T-cell (primary cell): ENCODE results near the gene LSM5. TPM values are rescaled to one million over a fixed set of nuclear protein-coding genes. Genes with fewer than 3 reads are reported as not detected.
"Not testable (repeated sequence)": the region's sequence is repeated elsewhere in the genome, so short reads cannot be mapped to it uniquely, and the experiment has no call there.

ENCODE experiments used
- ATAC-seq, 4 experiments: fragments of 200-7000 bp in 3 of 4; fragments of 150-1000 bp in 1 of 4; cut with Tn5 transposase; replicated peaks in 1 of 4; 1 replicate in 3 of 4; 2 replicates in 1 of 4; pipeline ENCODE4 v1.10.0; 2021; ENCODE audit warnings: moderate library complexity in 3 of 4, mild to moderate bottlenecking in 2 of 4, moderate number of reproducible peaks in 1 of 4
- CTCF ChIA-PET, 2 donors: fragments of 300-600 bp; sonication (Branson Sonifier 250); formaldehyde crosslinking; loops; one replicate each; lab custom pipeline; 2022; ENCODE audit warnings: antibody characterized with exemption in 2 of 2; lab: Charles Lee
- POLR2A ChIA-PET, 2 donors: fragments of 300-600 bp; sonication (Branson Sonifier 250); formaldehyde crosslinking; loops; one replicate each; lab custom pipeline; 2022; ENCODE audit warnings: antibody characterized with exemption in 2 of 2; lab: Charles Lee
- DNase-seq, 35 experiments: peaks; one replicate each; pipeline versions ENCODE4 v3.0.0 to v3.0.0-alpha.2; 2013 to 2023
- H3K27ac ChIP-seq: one replicate; pipeline ENCODE4 v1.5.1; 2013; ENCODE audit warnings: low read length
- H3K27me3 ChIP-seq, 2 experiments: replicated peaks in 1 of 2; 1 replicate in 1 of 2; 2 replicates in 1 of 2; pipeline versions ENCODE4 v1.6.1 to v1.7.0; 2013; ENCODE audit warnings: low read length in 1 of 2, mixed read lengths in 1 of 2; ENCODE audit not compliant: control insufficient read depth in 2 of 2, insufficient read depth in 2 of 2; ENCODE audit errors: extremely low read depth in 1 of 2
- H3K36me3 ChIP-seq, 2 donors: 1 replicate in 1 of 2; 2 replicates in 1 of 2; pipeline versions ENCODE4 v1.6.1 to v1.7.0; 2013; ENCODE audit warnings: low read length in 1 of 2; ENCODE audit not compliant: control insufficient read depth in 2 of 2, insufficient read depth in 1 of 2; ENCODE audit errors: extremely low read depth in 1 of 2
- H3K4me1 ChIP-seq, 2 experiments: 1 replicate in 1 of 2; 2 replicates in 1 of 2; pipeline versions ENCODE4 v1.6.1 to v1.7.0; 2013; ENCODE audit warnings: low read length in 2 of 2, mixed read lengths in 1 of 2; ENCODE audit not compliant: insufficient read depth in 2 of 2, control insufficient read depth in 1 of 2; ENCODE audit errors: extremely low read depth in 1 of 2
- H3K4me3 ChIP-seq, 2 donors: 1 replicate in 1 of 2; 2 replicates in 1 of 2; pipeline versions ENCODE4 v1.5.1 to v1.7.0; 2013; ENCODE audit warnings: mild to moderate bottlenecking in 2 of 2, low read length in 1 of 2, moderate library complexity in 1 of 2; ENCODE audit not compliant: control insufficient read depth in 1 of 2; ENCODE audit errors: extremely low read depth in 1 of 2
- H3K9me3 ChIP-seq: 2 replicates; pipeline ENCODE4 v1.7.0; 2013
- H3K27ac Mint-ChIP-seq, 2 donors: one replicate each; pipeline ENCODE4 v1.8.0; 2020 to 2021; ENCODE audit warnings: mild to moderate bottlenecking in 2 of 2, mixed read lengths in 2 of 2
- H3K27me3 Mint-ChIP-seq, 2 donors: one replicate each; pipeline ENCODE4 v1.8.0; 2021 to 2022; ENCODE audit warnings: mixed read lengths in 2 of 2
- H3K36me3 Mint-ChIP-seq: one replicate; pipeline ENCODE4 v1.8.0; 2021; ENCODE audit warnings: mixed read lengths
- H3K4me1 Mint-ChIP-seq, 3 donors: one replicate each; pipeline ENCODE4 v1.8.0; 2020 to 2022; ENCODE audit warnings: mixed read lengths in 3 of 3, mild to moderate bottlenecking in 1 of 3
- H3K4me3 Mint-ChIP-seq, 3 donors: one replicate each; pipeline ENCODE4 v1.8.0; 2020 to 2022; ENCODE audit warnings: mild to moderate bottlenecking in 3 of 3, mixed read lengths in 3 of 3, moderate library complexity in 3 of 3
- H3K9me3 Mint-ChIP-seq, 3 donors: one replicate each; pipeline ENCODE4 v1.8.0; 2020 to 2022; ENCODE audit warnings: mixed read lengths in 3 of 3
- WGBS: methylation state at CpG from one replicate; pipeline ENCODE4 v1.1.5; 2013; ENCODE audit warnings: missing lambda C conversion rate; ENCODE audit not compliant: insufficient coverage; 5-methylcytosine and 5-hydroxymethylcytosine counted together
- total RNA-seq, 35 experiments: library from RNA in 6 of 35; stranded (reverse) in 6 of 35; fragments of 120-200 nt in 1 of 35; gene quantifications; one replicate each; pipeline versions ENCODE4 v1.2.1 to v1.2.4 and lab custom pipeline; 2013 to 2026

LSM5 gene
- total RNA-seq, 5 donors from 2014 or later (not counting 1 experiment from before 2014, with no cell fraction given): 26.7 to 31.6 (median 29.3) TPM

- Mint-ChIP-seq H3K4me3 (peak overlapping the region; percentile 1 to 43 (median 32)), H3K27ac (peak overlapping the region; percentile 34 to 63), H3K9me3 (no peaks in the 10 kb centered on the region), H3K4me1 (peaks cover 60 to 66% (median 63%) of the 10 kb centered on the region in 3 donors), H3K27me3 (no peaks in the 10 kb centered on the region), H3K36me3 (peaks cover 11% of the 10 kb centered on the region)
- no CpG with 5 or more reads among the region's 1 CpG for WGBS
- no peak for ATAC-seq
- H3K4me3 ChIP-seq: no peak overlapping the region
- H3K27me3 ChIP-seq: no peaks in the 10 kb centered on the region
- ChIA-PET CTCF (interaction anchor here in 1 of 2 donors (0.6 to 1.2 kb wide), 2 partner anchors 16 to 154 kb away, joined by 3 read pairs; no protein-coding TSS in a partner anchor), POLR2A (no interaction called here)
- H3K36me3 ChIP-seq: peaks cover 0 to 5% of the 10 kb centered on the region in 2 donors
- no peak for DNase-seq
- H3K27ac ChIP-seq: no peak overlapping the region
- H3K9me3 ChIP-seq: no peaks in the 10 kb centered on the region
- H3K4me1 ChIP-seq: peaks cover 12 to 22% of the 10 kb centered on the region in 2 experiments
These were observed 10.8 kb upstream of the LSM5 start for GRCh38 chr7:32500922-32501341.

DNA sequence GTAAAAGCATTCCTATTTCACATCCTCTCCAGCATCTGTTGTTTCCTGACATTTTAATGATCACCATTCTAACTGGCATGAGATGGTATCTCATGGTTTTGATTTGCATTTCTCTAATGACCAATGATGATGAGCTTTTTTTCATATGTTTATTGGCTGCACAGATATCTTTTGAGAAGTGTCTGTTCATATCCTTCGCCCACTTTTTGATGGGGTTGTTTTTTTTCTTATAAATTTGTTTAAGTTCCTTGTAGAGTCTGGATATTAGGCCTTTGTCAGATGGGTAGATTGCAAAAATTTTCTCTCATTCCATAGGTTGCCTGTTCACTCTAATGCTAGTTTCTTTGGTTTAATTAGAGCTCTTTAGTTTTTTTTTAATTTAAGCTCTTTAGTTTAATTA lies 10.0 kb upstream of the LSM5 start:
- H3K27ac ChIP-seq, H3K27me3 ChIP-seq, ATAC-seq, H3K27me3 Mint-ChIP-seq, H3K9me3 ChIP-seq, H3K4me3 ChIP-seq, H3K9me3 Mint-ChIP-seq, H3K27ac Mint-ChIP-seq, DNase-seq, H3K36me3 ChIP-seq, POLR2A ChIA-PET: not testable (repeated sequence)
- peaks cover 12 to 22% of the 10 kb centered on the region in 2 experiments for H3K4me1 ChIP-seq
- peaks cover 59 to 63% (median 61%) of the 10 kb centered on the region in 3 donors for H3K4me1 Mint-ChIP-seq
- CTCF ChIA-PET: interaction anchor here in 1 of 2 donors (0.6 to 1.2 kb wide), 3 partner anchors 10 to 154 kb away, joined by 3 to 4 read pairs (median 3); partner anchors contain the start of gene LSM5
- H3K4me3 Mint-ChIP-seq: peak overlapping the region in 1 of 3 donors; percentile 32
- peaks cover 11% of the 10 kb centered on the region for H3K36me3 Mint-ChIP-seq
- no CpG with 5 or more reads among the region's 1 CpG for WGBS

DNA sequence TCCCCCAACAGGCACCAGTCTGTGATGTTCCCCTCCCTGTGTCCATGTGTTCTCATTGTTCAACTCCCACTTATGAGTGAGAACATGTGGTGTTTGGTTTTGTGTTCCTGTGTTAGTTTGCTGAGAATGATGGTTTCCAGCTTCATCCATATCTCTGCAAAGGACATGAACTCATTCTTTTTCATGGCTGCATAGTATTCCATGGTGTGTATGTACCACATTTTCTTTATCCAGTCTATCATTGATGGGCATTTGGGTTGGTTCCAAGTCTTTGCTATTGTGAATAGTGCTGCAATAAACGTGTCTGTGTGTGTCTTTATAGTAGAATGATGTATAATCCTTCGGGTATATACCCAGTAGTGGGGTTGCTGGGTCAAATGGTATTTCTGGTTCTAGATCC lies 9.6 kb upstream of the LSM5 start:
- POLR2A ChIA-PET, H3K4me3 ChIP-seq, DNase-seq, H3K9me3 Mint-ChIP-seq, ATAC-seq, H3K27me3 ChIP-seq, H3K27ac Mint-ChIP-seq, H3K9me3 ChIP-seq, H3K27ac ChIP-seq, H3K36me3 ChIP-seq, H3K27me3 Mint-ChIP-seq: not testable (repeated sequence)
- H3K4me1 ChIP-seq: peaks cover 12 to 25% of the 10 kb centered on the region in 2 experiments
- CTCF ChIA-PET: interaction anchor here in 1 of 2 donors (0.8 kb wide), 1 partner anchor 10 kb away, joined by 4 read pairs; the partner anchor contains the start of gene LSM5
- no CpG with 5 or more reads among the region's 2 CpGs for WGBS
- H3K4me1 Mint-ChIP-seq: peaks cover 60 to 65% (median 64%) of the 10 kb centered on the region in 3 donors
- H3K36me3 Mint-ChIP-seq: peaks cover 11% of the 10 kb centered on the region
- H3K4me3 Mint-ChIP-seq: peak overlapping the region in 1 of 3 donors; percentile 32

- no peak for ATAC-seq
- Histone ChIP-seq H3K27me3 (no peaks in the 10 kb centered on the region), H3K4me1 (peaks cover 12 to 13% of the 10 kb centered on the region in 2 experiments), H3K9me3 (no peaks in the 10 kb centered on the region), H3K36me3 (peaks cover 0 to 5% of the 10 kb centered on the region in 2 donors), H3K4me3 (peak overlapping the region; percentile 60 to 68), H3K27ac (peak overlapping the region; percentile 80)
- ChIA-PET CTCF (interaction anchor here (0.6 to 1.5 kb wide), 7 partner anchors 17 to 612 kb away, joined by 3 to 4 read pairs (median 3); no protein-coding TSS in a partner anchor), POLR2A (interaction anchor here (0.6 to 1.0 kb wide), 9 partner anchors 9 to 639 kb away, joined by 3 to 11 read pairs (median 4); partner anchors contain the start of gene NT5C3A (in 1 of the 2))
- peak overlapping the region; percentile 90 to 98 (median 90) for H3K4me3 Mint-ChIP-seq
- H3K9me3 Mint-ChIP-seq: no peaks in the 10 kb centered on the region
- H3K4me1 Mint-ChIP-seq: peaks cover 49 to 55% (median 50%) of the 10 kb centered on the region in 3 donors
- peak overlapping the region; percentile 82 to 94 for H3K27ac Mint-ChIP-seq
- WGBS: 60% methylated on average over 1 of the region's 10 CpGs
- H3K36me3 Mint-ChIP-seq: peaks cover 11% of the 10 kb centered on the region
- DNase-seq: no peak
- no peaks in the 10 kb centered on the region for H3K27me3 Mint-ChIP-seq
These were observed 6.1 kb upstream of the LSM5 start for GRCh38 chr7:32496052-32496813.

DNA sequence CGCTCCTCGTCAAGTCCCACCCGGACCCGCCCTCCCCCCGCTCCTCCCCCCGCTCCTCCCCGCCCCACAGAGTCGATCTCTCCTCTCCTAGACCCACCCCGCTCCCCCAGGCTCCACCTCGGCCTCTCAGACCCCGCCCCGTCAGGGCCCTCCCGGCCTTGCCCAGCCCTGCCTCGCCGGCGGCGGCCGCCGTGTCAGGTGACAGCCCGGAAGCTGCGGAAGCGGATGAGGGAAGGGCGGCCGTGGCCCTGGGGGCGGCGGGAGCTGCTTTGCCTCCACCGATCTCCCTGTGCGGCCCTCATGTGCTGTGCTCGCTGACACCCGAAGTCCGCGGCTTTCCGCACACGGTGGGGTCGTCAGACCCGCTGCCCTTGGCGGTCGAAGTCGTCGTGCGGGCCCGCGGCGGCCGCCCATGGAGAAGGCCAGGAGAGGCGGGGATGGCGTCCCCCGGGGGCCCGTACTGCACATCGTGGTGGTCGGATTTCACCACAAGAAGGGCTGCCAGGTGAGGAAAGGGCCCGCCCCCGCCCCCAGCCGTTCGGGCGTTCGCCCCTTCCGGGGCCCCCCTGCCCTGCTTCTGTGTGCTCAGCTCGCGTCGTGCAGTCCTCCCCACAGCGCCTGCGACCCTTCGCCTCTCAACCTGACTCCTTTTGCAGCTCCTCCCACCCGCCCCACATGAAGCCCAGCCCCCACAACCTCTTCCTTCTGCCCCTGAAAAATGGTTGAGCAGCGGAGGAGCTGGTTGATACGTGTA lies 5.3 kb upstream of the LSM5 start, which contains the start of gene AVL9:
Gene AVL9 (plus strand): TSS at position 192 of the 754 bp plus-strand sequence. CDS start 221 bp downstream, at position 413.
- Histone ChIP-seq H3K27me3 (no peaks in the 10 kb centered on the region), H3K27ac (peak within 1 kb of the TSS; percentile 80), H3K36me3 (peaks cover 0 to 5% of the 10 kb centered on the region in 2 donors), H3K4me3 (peak within 1 kb of the TSS; percentile 68 to 79), H3K9me3 (no peaks in the 10 kb centered on the region), H3K4me1 (peaks cover 12 to 17% of the 10 kb centered on the region in 2 experiments)
- POLR2A ChIA-PET: interaction anchor here (0.6 to 1.0 kb wide), 8 partner anchors 10 to 639 kb away, joined by 3 to 11 read pairs (median 6); partner anchors contain the start of gene NT5C3A (in 1 of the 2)
- WGBS: under 1% methylated on average over 46 of the region's 67 CpGs
- Mint-ChIP-seq H3K4me3 (peak within 1 kb of the TSS; percentile 90 to 98 (median 91)), H3K27me3 (no peaks in the 10 kb centered on the region), H3K9me3 (no peaks in the 10 kb centered on the region), H3K27ac (peak within 1 kb of the TSS; percentile 95 to 96), H3K36me3 (peaks cover 11% of the 10 kb centered on the region), H3K4me1 (peaks cover 46 to 55% (median 47%) of the 10 kb centered on the region in 3 donors)
- ATAC-seq: peak; percentile 93 to 97 (median 96)
- peak; percentile 97 to 100 (median 99) for DNase-seq
- CTCF ChIA-PET: interaction anchor here (0.6 to 1.5 kb wide), 6 partner anchors 16 to 351 kb away, joined by 3 to 4 read pairs (median 3); no protein-coding TSS in a partner anchor
